GM18861 (cell line): ENCODE measurements around the gene EPHA4.

Experiments used
- ATAC-seq: cut with Tn5 transposase; IDR thresholded peaks from one replicate; pipeline ENCODE4 v1.9.1; 2021; ENCODE audit not compliant: unreplicated experiment

Gene EPHA4

GRCh38 chr2:221448057-221448843 lies 123.9 kb downstream of the EPHA4 start:
- ATAC-seq: no peak

GRCh38 chr2:221447310-221447709 lies 124.8 kb downstream of the EPHA4 start:
- ATAC-seq: no peak

GRCh38 chr2:221446140-221446539 lies 126.0 kb downstream of the EPHA4 start:
- no peak for ATAC-seq

GRCh38 chr2:221444106-221444505 lies 128.0 kb downstream of the EPHA4 start:
- no peak for ATAC-seq

GRCh38 chr2:221443645-221444044 lies 128.5 kb downstream of the EPHA4 start:
- no peak for ATAC-seq

- ATAC-seq: no peak
Observed at GRCh38 chr2:221442128-221442527, 130.0 kb downstream of the EPHA4 start.

- no peak for ATAC-seq
Observed at GRCh38 chr2:221439761-221440479, 132.2 kb downstream of the EPHA4 start.

GRCh38 chr2:221437056-221437455 lies 135.0 kb downstream of the EPHA4 start:
- no peak for ATAC-seq

GRCh38 chr2:221435171-221435570 lies 136.9 kb downstream of the EPHA4 start:
- ATAC-seq: no peak

- ATAC-seq: no peak
Observed at GRCh38 chr2:221434142-221434541, 138.0 kb downstream of the EPHA4 start.

- ATAC-seq: no peak
Observed at GRCh38 chr2:221431477-221431876, 140.6 kb downstream of the EPHA4 start.

- no peak for ATAC-seq
Observed at GRCh38 chr2:221429741-221430491, 142.2 kb downstream of the EPHA4 start.

- no peak for ATAC-seq
Observed at GRCh38 chr2:221428896-221429295, 143.2 kb downstream of the EPHA4 start.

GRCh38 chr2:221426929-221427328 lies 145.2 kb downstream of the EPHA4 start:
- no peak for ATAC-seq

GRCh38 chr2:221425891-221426290 lies 146.2 kb downstream of the EPHA4 start:
- ATAC-seq: no peak

- ATAC-seq: no peak
Observed at GRCh38 chr2:221425353-221425752, 146.8 kb downstream of the EPHA4 start.

GRCh38 chr2:221423210-221423804 lies 148.8 kb downstream of the EPHA4 start:
- ATAC-seq: no peak

GRCh38 chr2:221422516-221423209 lies 149.4 kb downstream of the EPHA4 start:
- no peak for ATAC-seq

GRCh38 chr2:221420245-221420644 lies 151.9 kb downstream of the EPHA4 start:
- ATAC-seq: no peak

- no peak for ATAC-seq
Observed at GRCh38 chr2:221415789-221416188, 156.3 kb downstream of the EPHA4 start.

GRCh38 chr2:221412978-221413377 lies 159.1 kb downstream of the EPHA4 start:
- no peak for ATAC-seq
